Measurements from ENCODE around the gene SRBD1. TPM values are rescaled to one million over a fixed set of nuclear protein-coding genes. Genes with fewer than 3 reads are reported as not detected.

SRBD1 gene
- polyA plus RNA-seq, 1 donor (not counting 4 experiments of a cell fraction or from before 2014, with no cell fraction given) = 8.8 TPM

GRCh38 chr2:45612731-45613130, 1.7 kb upstream of the SRBD1 start:
- H3K4me2 ChIP-seq (ENCODE audit: control insufficient read depth, extremely low read depth, insufficient read depth, low read depth, low read length) = no peak overlapping the region
- no peaks in the 10 kb centered on the region for H3K9me3 ChIP-seq (ENCODE audit: control insufficient read depth, low read depth, low read length)
- TF ChIP-seq, protein P1, sequence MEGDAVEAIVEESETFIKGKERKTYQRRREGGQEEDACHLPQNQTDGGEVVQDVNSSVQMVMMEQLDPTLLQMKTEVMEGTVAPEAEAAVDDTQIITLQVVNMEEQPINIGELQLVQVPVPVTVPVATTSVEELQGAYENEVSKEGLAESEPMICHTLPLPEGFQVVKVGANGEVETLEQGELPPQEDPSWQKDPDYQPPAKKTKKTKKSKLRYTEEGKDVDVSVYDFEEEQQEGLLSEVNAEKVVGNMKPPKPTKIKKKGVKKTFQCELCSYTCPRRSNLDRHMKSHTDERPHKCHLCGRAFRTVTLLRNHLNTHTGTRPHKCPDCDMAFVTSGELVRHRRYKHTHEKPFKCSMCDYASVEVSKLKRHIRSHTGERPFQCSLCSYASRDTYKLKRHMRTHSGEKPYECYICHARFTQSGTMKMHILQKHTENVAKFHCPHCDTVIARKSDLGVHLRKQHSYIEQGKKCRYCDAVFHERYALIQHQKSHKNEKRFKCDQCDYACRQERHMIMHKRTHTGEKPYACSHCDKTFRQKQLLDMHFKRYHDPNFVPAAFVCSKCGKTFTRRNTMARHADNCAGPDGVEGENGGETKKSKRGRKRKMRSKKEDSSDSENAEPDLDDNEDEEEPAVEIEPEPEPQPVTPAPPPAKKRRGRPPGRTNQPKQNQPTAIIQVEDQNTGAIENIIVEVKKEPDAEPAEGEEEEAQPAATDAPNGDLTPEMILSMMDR (optimal IDR thresholded peaks at IDR 0.05 in 1 of 3, IDR thresholded peaks at IDR 0.05 in 1 of 3, conservative IDR thresholded peaks at IDR 0.05 in 1 of 3; ENCODE audit: extremely low read depth in 1 of 3, insufficient read depth in 2 of 3, low read length in 3 of 3) = no peak
- TF ChIP-seq EZH2 (IDR thresholded peaks at IDR 0.05; ENCODE audit: low read length) = no peak
- H3K4me3 ChIP-seq (ENCODE audit: control insufficient read depth in 2 of 3, extremely low read depth in 1 of 3, insufficient read depth in 2 of 3, low read depth in 1 of 3, low read length in 3 of 3) = no peak overlapping the region
- peaks cover 25% of the 10 kb centered on the region for H3K4me1 ChIP-seq (ENCODE audit: control insufficient read depth, extremely low read depth, insufficient read depth, low read length)
- dilution Hi-C loops (cut with MboI; ENCODE audit: extremely low pct_ligation_motif_present, low sequenced_read_pairs) = no loop called here
- H3K27ac ChIP-seq (ENCODE audit: control insufficient read depth, insufficient read depth, low read length) = peak overlapping the region; percentile 5
- no peaks in the 10 kb centered on the region for H3K27me3 ChIP-seq (ENCODE audit: control insufficient read depth, extremely low read depth, insufficient read depth, low read length)
- no peaks in the 10 kb centered on the region for H4K20me1 ChIP-seq (ENCODE audit: control insufficient read depth, extremely low read depth, insufficient read depth, low read length)
- DNase-seq (ENCODE audit: low read depth, low spot score) (no peak), FAIRE-seq (no peak)
- no peaks in the 10 kb centered on the region for H3K9me1 ChIP-seq (ENCODE audit: control insufficient read depth, extremely low read depth, insufficient read depth, low read length)
- no peaks in the 10 kb centered on the region for H3K36me3 ChIP-seq (ENCODE audit: control insufficient read depth in 2 of 2, extremely low read depth in 1 of 2, insufficient read depth in 2 of 2, low read length in 2 of 2)
- peaks cover 23% of the 10 kb centered on the region for H3K79me2 ChIP-seq (ENCODE audit: control insufficient read depth, insufficient read depth, low read length)
- H2AFZ ChIP-seq (ENCODE audit: control insufficient read depth, low read length) = no peak overlapping the region
- H3K9ac ChIP-seq (ENCODE audit: control insufficient read depth, extremely low read depth, insufficient read depth, low read length) = no peak overlapping the region

GRCh38 chr2:45612285-45612684, 1.2 kb upstream of the SRBD1 start:
- Histone ChIP-seq H3K9me1 (ENCODE audit: control insufficient read depth, extremely low read depth, insufficient read depth, low read length) (no peaks in the 10 kb centered on the region), H2AFZ (ENCODE audit: control insufficient read depth, low read length) (peak overlapping the region; percentile 83), H3K4me3 (ENCODE audit: control insufficient read depth in 2 of 3, extremely low read depth in 1 of 3, insufficient read depth in 2 of 3, low read depth in 1 of 3, low read length in 3 of 3) (no peak overlapping the region), H3K9ac (ENCODE audit: control insufficient read depth, extremely low read depth, insufficient read depth, low read length) (no peak overlapping the region), H3K36me3 (ENCODE audit: control insufficient read depth in 2 of 2, extremely low read depth in 1 of 2, insufficient read depth in 2 of 2, low read length in 2 of 2) (no peaks in the 10 kb centered on the region), H3K4me1 (ENCODE audit: control insufficient read depth, extremely low read depth, insufficient read depth, low read length) (peaks cover 25% of the 10 kb centered on the region), H3K9me3 (ENCODE audit: control insufficient read depth, low read depth, low read length) (no peaks in the 10 kb centered on the region), H3K4me2 (ENCODE audit: control insufficient read depth, extremely low read depth, insufficient read depth, low read depth, low read length) (peak overlapping the region; percentile 98), H3K27ac (ENCODE audit: control insufficient read depth, insufficient read depth, low read length) (peak overlapping the region; percentile 89), H3K79me2 (ENCODE audit: control insufficient read depth, insufficient read depth, low read length) (peaks cover 27% of the 10 kb centered on the region), H4K20me1 (ENCODE audit: control insufficient read depth, extremely low read depth, insufficient read depth, low read length) (no peaks in the 10 kb centered on the region), H3K27me3 (ENCODE audit: control insufficient read depth, extremely low read depth, insufficient read depth, low read length) (no peaks in the 10 kb centered on the region)
- dilution Hi-C loops (cut with MboI; ENCODE audit: extremely low pct_ligation_motif_present, low sequenced_read_pairs) = no loop called here
- no peak for FAIRE-seq
- TF ChIP-seq EZH2 (IDR thresholded peaks at IDR 0.05; ENCODE audit: low read length) = no peak
- TF ChIP-seq, protein P1 (optimal IDR thresholded peaks at IDR 0.05 in 1 of 3, IDR thresholded peaks at IDR 0.05 in 1 of 3, conservative IDR thresholded peaks at IDR 0.05 in 1 of 3; ENCODE audit: extremely low read depth in 1 of 3, insufficient read depth in 2 of 3, low read length in 3 of 3) = no peak
- DNase-seq (ENCODE audit: low read depth, low spot score) = no peak
